ENCODE data around the gene KAZN.

KAZN gene

DNA sequence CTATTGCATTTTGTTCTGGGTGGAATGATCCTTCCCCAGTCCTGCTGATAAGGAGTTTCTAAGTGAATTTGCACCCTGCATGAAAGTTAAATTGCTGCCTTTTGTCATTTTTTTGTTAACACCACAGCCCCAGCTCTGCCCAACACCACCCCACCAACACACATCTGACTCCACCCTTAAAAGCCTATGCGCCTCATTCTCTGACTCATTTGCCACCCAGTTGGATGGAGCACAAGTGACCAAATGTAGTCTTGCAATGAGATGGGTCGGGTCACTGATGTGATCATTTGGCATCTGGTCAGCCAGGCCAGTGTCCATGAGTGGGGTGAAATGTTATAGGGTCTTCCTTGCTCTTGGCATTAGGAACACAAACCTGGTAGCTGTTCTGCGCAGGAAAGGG is 256.8 kb downstream of the KAZN start:
- no peak overlapping the region for H3K4me2 ChIP-seq (ENCODE audit: low read depth, low read length)
- H2AFZ ChIP-seq (ENCODE audit: low read length) = no peak overlapping the region
- H3K79me2 ChIP-seq (ENCODE audit: low read length) = no peaks in the 10 kb centered on the region
- no peak overlapping the region for H3K4me3 ChIP-seq (ENCODE audit: low read length)
- TF ChIP-seq EZH2 (optimal IDR thresholded peaks at IDR 0.05; ENCODE audit: low read depth, low read length) = no peak
- no peak for TF ChIP-seq CTCF (IDR thresholded peaks at IDR 0.05; ENCODE audit: low read length)
- TF ChIP-seq EZH2phosphoT487 (IDR thresholded peaks at IDR 0.05; ENCODE audit: low read length) = no peak
- no peaks in the 10 kb centered on the region for H3K9me3 ChIP-seq (replicated peaks; ENCODE audit: insufficient read depth, low read length)
- no peaks in the 10 kb centered on the region for H3K9me2 ChIP-seq (replicated peaks; ENCODE audit: insufficient read depth, low read length)
- H3K9ac ChIP-seq (ENCODE audit: low read length) = no peak overlapping the region
- no peak overlapping the region for H3K27ac ChIP-seq (ENCODE audit: low read length)
- no peaks in the 10 kb centered on the region for H3F3A ChIP-seq (ENCODE audit: insufficient read depth, low read length)
- H4K20me1 ChIP-seq (ENCODE audit: insufficient read depth, low read length) = no peaks in the 10 kb centered on the region
- peaks cover 3% of the 10 kb centered on the region for H3K4me1 ChIP-seq (ENCODE audit: low read length)
- H3K27me3 ChIP-seq (replicated peaks; ENCODE audit: insufficient read depth, low read length) = no peaks in the 10 kb centered on the region
- no peaks in the 10 kb centered on the region for H3K36me3 ChIP-seq (replicated peaks; ENCODE audit: insufficient read depth, low read length)
- no peak for DNase-seq

GRCh38 chr1:14855801-14856200 is 257.3 kb downstream of the KAZN start:
- Histone ChIP-seq H3K27ac (ENCODE audit: low read length) (no peak overlapping the region), H3F3A (ENCODE audit: insufficient read depth, low read length) (no peaks in the 10 kb centered on the region), H3K9me3 (replicated peaks; ENCODE audit: insufficient read depth, low read length) (no peaks in the 10 kb centered on the region), H3K4me2 (ENCODE audit: low read depth, low read length) (no peak overlapping the region), H4K20me1 (ENCODE audit: insufficient read depth, low read length) (no peaks in the 10 kb centered on the region), H3K9me2 (replicated peaks; ENCODE audit: insufficient read depth, low read length) (no peaks in the 10 kb centered on the region), H2AFZ (ENCODE audit: low read length) (no peak overlapping the region), H3K36me3 (replicated peaks; ENCODE audit: insufficient read depth, low read length) (no peaks in the 10 kb centered on the region), H3K9ac (ENCODE audit: low read length) (no peak overlapping the region), H3K27me3 (replicated peaks; ENCODE audit: insufficient read depth, low read length) (no peaks in the 10 kb centered on the region), H3K4me1 (ENCODE audit: low read length) (no peaks in the 10 kb centered on the region), H3K79me2 (ENCODE audit: low read length) (no peaks in the 10 kb centered on the region), H3K4me3 (ENCODE audit: low read length) (no peak overlapping the region)
- no peak for DNase-seq
- TF ChIP-seq EZH2phosphoT487 (IDR thresholded peaks at IDR 0.05; ENCODE audit: low read length) = no peak
- TF ChIP-seq EZH2 (optimal IDR thresholded peaks at IDR 0.05; ENCODE audit: low read depth, low read length) = no peak
- no peak for TF ChIP-seq CTCF (IDR thresholded peaks at IDR 0.05; ENCODE audit: low read length)

DNA sequence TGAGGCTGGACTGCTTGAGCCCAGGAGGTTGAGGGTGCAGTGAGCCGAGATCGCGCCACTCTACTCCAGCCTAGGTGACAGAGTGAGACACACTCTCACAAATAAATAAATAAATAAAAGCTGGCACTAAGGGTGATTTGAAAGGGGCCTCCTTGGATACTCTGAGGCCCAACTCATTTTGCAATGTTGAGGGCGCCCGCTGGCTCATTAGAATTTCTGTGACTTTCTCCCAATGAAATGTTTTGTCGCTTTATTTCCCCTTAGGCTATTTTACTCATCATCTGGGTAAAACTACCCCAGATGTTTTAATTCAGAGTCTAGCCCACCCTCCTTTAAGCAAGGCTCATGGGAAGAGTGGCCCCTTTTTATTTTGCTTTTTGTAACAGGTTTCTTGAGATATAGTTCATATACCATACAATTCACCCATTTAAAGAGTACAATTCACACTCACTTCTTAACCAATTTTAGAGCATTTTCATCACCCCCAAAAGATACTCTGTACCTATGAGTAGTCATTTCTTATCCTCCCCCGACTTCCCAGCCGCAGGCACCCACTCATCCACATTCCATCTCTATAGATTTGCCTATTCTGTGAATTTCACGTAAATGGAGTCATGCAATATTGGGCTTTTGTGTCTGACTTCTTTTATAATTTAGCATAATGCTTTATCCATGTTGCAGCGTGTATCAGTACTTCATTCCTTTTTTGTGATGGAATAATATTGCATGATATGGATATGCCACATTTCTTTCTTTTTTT is 259.1 kb downstream of the KAZN start:
- no peaks in the 10 kb centered on the region for H3K4me1 ChIP-seq (ENCODE audit: low read length)
- no peaks in the 10 kb centered on the region for H3K79me2 ChIP-seq (ENCODE audit: low read length)
- DNase-seq = no peak
- H3K4me3 ChIP-seq (ENCODE audit: low read length) = no peak overlapping the region
- no peaks in the 10 kb centered on the region for H3K36me3 ChIP-seq (replicated peaks; ENCODE audit: insufficient read depth, low read length)
- TF ChIP-seq EZH2 (optimal IDR thresholded peaks at IDR 0.05; ENCODE audit: low read depth, low read length) (no peak), CTCF (IDR thresholded peaks at IDR 0.05; ENCODE audit: low read length) (no peak), EZH2phosphoT487 (IDR thresholded peaks at IDR 0.05; ENCODE audit: low read length) (no peak)
- H4K20me1 ChIP-seq (ENCODE audit: insufficient read depth, low read length) = no peaks in the 10 kb centered on the region
- no peaks in the 10 kb centered on the region for H3K27me3 ChIP-seq (replicated peaks; ENCODE audit: insufficient read depth, low read length)
- no peaks in the 10 kb centered on the region for H3F3A ChIP-seq (ENCODE audit: insufficient read depth, low read length)
- no peaks in the 10 kb centered on the region for H3K9me3 ChIP-seq (replicated peaks; ENCODE audit: insufficient read depth, low read length)
- no peak overlapping the region for H3K4me2 ChIP-seq (ENCODE audit: low read depth, low read length)
- H3K9me2 ChIP-seq (replicated peaks; ENCODE audit: insufficient read depth, low read length) = no peaks in the 10 kb centered on the region
- H3K9ac ChIP-seq (ENCODE audit: low read length) = no peak overlapping the region
- H3K27ac ChIP-seq (ENCODE audit: low read length) = no peak overlapping the region
- H2AFZ ChIP-seq (ENCODE audit: low read length) = no peak overlapping the region

Data from MM.1S (cell line).